Measurements from ENCODE around the gene ABRACL.

- TF ChIP-seq CTCF (IDR thresholded peaks at IDR 0.05; ENCODE audit: insufficient read depth, low read length) (no peak), REST (IDR thresholded peaks at IDR 0.05; ENCODE audit: insufficient replicate concordance, low read depth) (no peak)
Measured at GRCh38 chr6:139047677-139048076, 19.1 kb downstream of the ABRACL start.
